Measurements from ENCODE around the gene SART3. TPM values are rescaled to one million over a fixed set of nuclear protein-coding genes. Genes with fewer than 3 reads are reported as not detected.

Gene SART3
- total and polyA plus RNA-seq, 10 of the 15 experiments (the other 5 are each of a cell fraction or from before 2014, with no cell fraction given), result 8.8 to 179 (median 54.9) TPM

DNA sequence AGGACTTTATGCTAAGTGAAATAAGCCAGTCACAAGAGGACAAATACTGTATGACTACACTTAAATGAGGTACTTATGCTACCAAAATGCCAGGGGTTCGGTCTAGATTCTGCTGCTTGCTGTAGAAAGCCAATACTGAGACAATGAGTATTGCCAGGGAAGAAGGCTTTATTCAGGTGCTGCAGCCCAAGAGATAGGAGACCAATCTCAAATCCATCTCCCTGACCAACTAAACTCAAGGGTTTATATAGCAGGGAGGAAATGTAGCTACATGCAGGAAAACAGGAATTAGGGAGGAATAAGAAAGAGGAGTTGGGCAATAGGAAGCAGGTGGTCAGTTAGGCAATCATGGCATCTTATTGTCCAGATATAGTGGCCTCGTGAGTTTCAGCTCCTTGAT, 58.1 kb downstream of the SART3 start:
- WGBS (ENCODE audit: insufficient coverage, insufficient replicate concordance, low lambda C conversion rate, missing lambda C conversion rate), result 10% methylated on average over 2 of the region's 2 CpGs
- CTCF ChIA-PET, result no interaction called here
- POLR2A ChIA-PET, result interaction anchor here (0.7 kb wide), 1 partner anchor 1258 kb away, joined by 3 read pairs; no protein-coding TSS in a partner anchor
- TF ChIP-seq, protein P1, sequence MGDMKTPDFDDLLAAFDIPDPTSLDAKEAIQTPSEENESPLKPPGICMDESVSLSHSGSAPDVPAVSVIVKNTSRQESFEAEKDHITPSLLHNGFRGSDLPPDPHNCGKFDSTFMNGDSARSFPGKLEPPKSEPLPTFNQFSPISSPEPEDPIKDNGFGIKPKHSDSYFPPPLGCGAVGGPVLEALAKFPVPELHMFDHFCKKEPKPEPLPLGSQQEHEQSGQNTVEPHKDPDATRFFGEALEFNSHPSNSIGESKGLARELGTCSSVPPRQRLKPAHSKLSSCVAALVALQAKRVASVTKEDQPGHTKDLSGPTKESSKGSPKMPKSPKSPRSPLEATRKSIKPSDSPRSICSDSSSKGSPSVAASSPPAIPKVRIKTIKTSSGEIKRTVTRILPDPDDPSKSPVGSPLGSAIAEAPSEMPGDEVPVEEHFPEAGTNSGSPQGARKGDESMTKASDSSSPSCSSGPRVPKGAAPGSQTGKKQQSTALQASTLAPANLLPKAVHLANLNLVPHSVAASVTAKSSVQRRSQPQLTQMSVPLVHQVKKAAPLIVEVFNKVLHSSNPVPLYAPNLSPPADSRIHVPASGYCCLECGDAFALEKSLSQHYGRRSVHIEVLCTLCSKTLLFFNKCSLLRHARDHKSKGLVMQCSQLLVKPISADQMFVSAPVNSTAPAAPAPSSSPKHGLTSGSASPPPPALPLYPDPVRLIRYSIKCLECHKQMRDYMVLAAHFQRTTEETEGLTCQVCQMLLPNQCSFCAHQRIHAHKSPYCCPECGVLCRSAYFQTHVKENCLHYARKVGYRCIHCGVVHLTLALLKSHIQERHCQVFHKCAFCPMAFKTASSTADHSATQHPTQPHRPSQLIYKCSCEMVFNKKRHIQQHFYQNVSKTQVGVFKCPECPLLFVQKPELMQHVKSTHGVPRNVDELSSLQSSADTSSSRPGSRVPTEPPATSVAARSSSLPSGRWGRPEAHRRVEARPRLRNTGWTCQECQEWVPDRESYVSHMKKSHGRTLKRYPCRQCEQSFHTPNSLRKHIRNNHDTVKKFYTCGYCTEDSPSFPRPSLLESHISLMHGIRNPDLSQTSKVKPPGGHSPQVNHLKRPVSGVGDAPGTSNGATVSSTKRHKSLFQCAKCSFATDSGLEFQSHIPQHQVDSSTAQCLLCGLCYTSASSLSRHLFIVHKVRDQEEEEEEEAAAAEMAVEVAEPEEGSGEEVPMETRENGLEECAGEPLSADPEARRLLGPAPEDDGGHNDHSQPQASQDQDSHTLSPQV (IDR thresholded peaks at IDR 0.05), result no peak
- no peak for TF ChIP-seq NFXL1 (IDR thresholded peaks at IDR 0.05; ENCODE audit: borderline replicate concordance)
- TF ChIP-seq, protein P2, sequence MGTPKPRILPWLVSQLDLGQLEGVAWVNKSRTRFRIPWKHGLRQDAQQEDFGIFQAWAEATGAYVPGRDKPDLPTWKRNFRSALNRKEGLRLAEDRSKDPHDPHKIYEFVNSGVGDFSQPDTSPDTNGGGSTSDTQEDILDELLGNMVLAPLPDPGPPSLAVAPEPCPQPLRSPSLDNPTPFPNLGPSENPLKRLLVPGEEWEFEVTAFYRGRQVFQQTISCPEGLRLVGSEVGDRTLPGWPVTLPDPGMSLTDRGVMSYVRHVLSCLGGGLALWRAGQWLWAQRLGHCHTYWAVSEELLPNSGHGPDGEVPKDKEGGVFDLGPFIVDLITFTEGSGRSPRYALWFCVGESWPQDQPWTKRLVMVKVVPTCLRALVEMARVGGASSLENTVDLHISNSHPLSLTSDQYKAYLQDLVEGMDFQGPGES (IDR thresholded peaks at IDR 0.05), result no peak
- TF ChIP-seq CEBPB (IDR thresholded peaks at IDR 0.05; ENCODE audit: borderline replicate concordance in 1 of 2, low read depth in 2 of 2, low read length in 2 of 2), result no peak
- TF ChIP-seq KDM1A (IDR thresholded peaks at IDR 0.05; ENCODE audit: borderline replicate concordance), result no peak
- TF ChIP-seq, protein P3, sequence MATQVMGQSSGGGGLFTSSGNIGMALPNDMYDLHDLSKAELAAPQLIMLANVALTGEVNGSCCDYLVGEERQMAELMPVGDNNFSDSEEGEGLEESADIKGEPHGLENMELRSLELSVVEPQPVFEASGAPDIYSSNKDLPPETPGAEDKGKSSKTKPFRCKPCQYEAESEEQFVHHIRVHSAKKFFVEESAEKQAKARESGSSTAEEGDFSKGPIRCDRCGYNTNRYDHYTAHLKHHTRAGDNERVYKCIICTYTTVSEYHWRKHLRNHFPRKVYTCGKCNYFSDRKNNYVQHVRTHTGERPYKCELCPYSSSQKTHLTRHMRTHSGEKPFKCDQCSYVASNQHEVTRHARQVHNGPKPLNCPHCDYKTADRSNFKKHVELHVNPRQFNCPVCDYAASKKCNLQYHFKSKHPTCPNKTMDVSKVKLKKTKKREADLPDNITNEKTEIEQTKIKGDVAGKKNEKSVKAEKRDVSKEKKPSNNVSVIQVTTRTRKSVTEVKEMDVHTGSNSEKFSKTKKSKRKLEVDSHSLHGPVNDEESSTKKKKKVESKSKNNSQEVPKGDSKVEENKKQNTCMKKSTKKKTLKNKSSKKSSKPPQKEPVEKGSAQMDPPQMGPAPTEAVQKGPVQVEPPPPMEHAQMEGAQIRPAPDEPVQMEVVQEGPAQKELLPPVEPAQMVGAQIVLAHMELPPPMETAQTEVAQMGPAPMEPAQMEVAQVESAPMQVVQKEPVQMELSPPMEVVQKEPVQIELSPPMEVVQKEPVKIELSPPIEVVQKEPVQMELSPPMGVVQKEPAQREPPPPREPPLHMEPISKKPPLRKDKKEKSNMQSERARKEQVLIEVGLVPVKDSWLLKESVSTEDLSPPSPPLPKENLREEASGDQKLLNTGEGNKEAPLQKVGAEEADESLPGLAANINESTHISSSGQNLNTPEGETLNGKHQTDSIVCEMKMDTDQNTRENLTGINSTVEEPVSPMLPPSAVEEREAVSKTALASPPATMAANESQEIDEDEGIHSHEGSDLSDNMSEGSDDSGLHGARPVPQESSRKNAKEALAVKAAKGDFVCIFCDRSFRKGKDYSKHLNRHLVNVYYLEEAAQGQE (IDR thresholded peaks at IDR 0.05; ENCODE audit: low read depth, low read length), result no peak
- TF ChIP-seq, protein P4, sequence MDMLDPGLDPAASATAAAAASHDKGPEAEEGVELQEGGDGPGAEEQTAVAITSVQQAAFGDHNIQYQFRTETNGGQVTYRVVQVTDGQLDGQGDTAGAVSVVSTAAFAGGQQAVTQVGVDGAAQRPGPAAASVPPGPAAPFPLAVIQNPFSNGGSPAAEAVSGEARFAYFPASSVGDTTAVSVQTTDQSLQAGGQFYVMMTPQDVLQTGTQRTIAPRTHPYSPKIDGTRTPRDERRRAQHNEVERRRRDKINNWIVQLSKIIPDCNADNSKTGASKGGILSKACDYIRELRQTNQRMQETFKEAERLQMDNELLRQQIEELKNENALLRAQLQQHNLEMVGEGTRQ (IDR thresholded peaks at IDR 0.05; ENCODE audit: borderline replicate concordance, low read depth, low read length), result no peak
- TF ChIP-seq, protein P5, sequence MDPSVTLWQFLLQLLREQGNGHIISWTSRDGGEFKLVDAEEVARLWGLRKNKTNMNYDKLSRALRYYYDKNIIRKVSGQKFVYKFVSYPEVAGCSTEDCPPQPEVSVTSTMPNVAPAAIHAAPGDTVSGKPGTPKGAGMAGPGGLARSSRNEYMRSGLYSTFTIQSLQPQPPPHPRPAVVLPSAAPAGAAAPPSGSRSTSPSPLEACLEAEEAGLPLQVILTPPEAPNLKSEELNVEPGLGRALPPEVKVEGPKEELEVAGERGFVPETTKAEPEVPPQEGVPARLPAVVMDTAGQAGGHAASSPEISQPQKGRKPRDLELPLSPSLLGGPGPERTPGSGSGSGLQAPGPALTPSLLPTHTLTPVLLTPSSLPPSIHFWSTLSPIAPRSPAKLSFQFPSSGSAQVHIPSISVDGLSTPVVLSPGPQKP (IDR thresholded peaks at IDR 0.05; ENCODE audit: low read depth, low read length), result no peak
- TF ChIP-seq EED (IDR thresholded peaks at IDR 0.05; ENCODE audit: low read depth), result no peak
- no peak for TF ChIP-seq RB1 (IDR thresholded peaks at IDR 0.05; ENCODE audit: borderline replicate concordance)
- no peak for TF ChIP-seq NRF1 (conservative IDR thresholded peaks at IDR 0.05; ENCODE audit: low read depth, low read length)
- TF ChIP-seq CHD4 (IDR thresholded peaks at IDR 0.05), result no peak
- TF ChIP-seq ZNF217 (IDR thresholded peaks at IDR 0.05), result no peak
- TF ChIP-seq BCL11A (IDR thresholded peaks at IDR 0.05; ENCODE audit: low read depth, low read length), result no peak

More for the DNA sequence above, 58.1 kb downstream of the SART3 start:
- RAD21 ChIA-PET (ENCODE audit: unreplicated experiment), result no interaction called here
- Histone ChIP-seq H2AFZ (ENCODE audit: control insufficient read depth, low read depth, low read length) (no peak overlapping the region), H3K4me2 (ENCODE audit: control insufficient read depth, insufficient read depth) (no peak overlapping the region), H3K27ac (ENCODE audit: control insufficient read depth, insufficient read depth) (no peak overlapping the region), H3K4me1 (ENCODE audit: control insufficient read depth, insufficient read depth, low read length) (no peaks in the 10 kb centered on the region), H3K36me3 (ENCODE audit: control insufficient read depth in 2 of 2, insufficient read depth in 2 of 2, low read length in 1 of 2) (no peaks in the 10 kb centered on the region), H3K9ac (ENCODE audit: control insufficient read depth, insufficient read depth, low read length) (no peak overlapping the region), H3K79me2 (ENCODE audit: control insufficient read depth, insufficient read depth, low read length) (no peaks in the 10 kb centered on the region), H3K9me3 (replicated peaks; ENCODE audit: control insufficient read depth, insufficient read depth, low read length) (peaks cover 11% of the 10 kb centered on the region), H3K4me3 (no peak overlapping the region), H3K27me3 (replicated peaks in 1 of 2; ENCODE audit: control insufficient read depth in 2 of 2, insufficient read depth in 2 of 2, low read length in 1 of 2) (no peaks in the 10 kb centered on the region), H4K20me1 (ENCODE audit: control insufficient read depth, insufficient read depth) (no peaks in the 10 kb centered on the region)
- BruUV-seq (replicated peaks), result no TSS peak
- no peak for ATAC-seq
- in situ Hi-C loops (cut with MboI) (loop anchor here (25.0 kb wide), 1 partner anchor 816 kb away; the partner anchor contains the start of gene PWP1), intact Hi-C loops (cut with micrococcal nuclease; ENCODE audit: unreplicated experiment) (no loop called here)
- no peak for FAIRE-seq
- SMC1A ChIA-PET (ENCODE audit: uncharacterized antibody, unreplicated experiment), result no interaction called here
- DNase-seq (ENCODE audit: low read depth, low spot score), result no peak

Data from GM12878 (cell line).